H9 (cell line): ENCODE measurements around the gene TBC1D13. TPM values are rescaled to one million over a fixed set of nuclear protein-coding genes. Genes with fewer than 3 reads are reported as not detected.

ENCODE experiments used
- DNase-seq: peaks from one replicate; pipeline ENCODE4 v3.0.0-alpha.2; 2017
- H2AFZ ChIP-seq: one replicate; pipeline ENCODE4 v1.6.1; 2013; ENCODE audit warnings: mild to moderate bottlenecking, low read length, control low read depth, moderate library complexity
- H2AK5ac ChIP-seq: 2 replicates; pipeline ENCODE4 v1.6.1; 2013; ENCODE audit warnings: low read length, control low read depth, mixed read lengths; ENCODE audit not compliant: insufficient read length
- H2BK120ac ChIP-seq: one replicate; pipeline ENCODE4 v1.6.1; 2013; ENCODE audit warnings: low read depth, mild to moderate bottlenecking, low read length, control low read depth, inconsistent platforms; ENCODE audit not compliant: poor library complexity, severe bottlenecking
- H2BK12ac ChIP-seq: 2 replicates; pipeline ENCODE4 v1.6.1; 2013; ENCODE audit warnings: low read length, control low read depth, mixed read lengths, low read depth; ENCODE audit not compliant: insufficient read length
- H2BK15ac ChIP-seq: 2 replicates; pipeline ENCODE4 v1.6.1; 2013; ENCODE audit warnings: low read depth, low read length, control low read depth
- H2BK20ac ChIP-seq: one replicate; pipeline ENCODE4 v1.6.1; 2013; ENCODE audit warnings: low read depth, mild to moderate bottlenecking, low read length, control low read depth, inconsistent platforms; ENCODE audit not compliant: poor library complexity, severe bottlenecking
- H2BK5ac ChIP-seq: 2 replicates; pipeline ENCODE4 v1.6.1; 2013; ENCODE audit warnings: low read length, control low read depth, mixed read lengths; ENCODE audit not compliant: insufficient read length
- H3K14ac ChIP-seq: 2 replicates; pipeline ENCODE4 v1.6.1; 2013; ENCODE audit warnings: low read length, control low read depth; ENCODE audit not compliant: insufficient read depth
- H3K18ac ChIP-seq: 2 replicates; pipeline ENCODE4 v1.6.1; 2013; ENCODE audit warnings: low read depth, mild to moderate bottlenecking, mixed read lengths, low read length, control low read depth; ENCODE audit not compliant: insufficient read length
- H3K23ac ChIP-seq: 2 replicates; pipeline ENCODE4 v1.6.1; 2013; ENCODE audit warnings: low read length, control low read depth, mixed read lengths, low read depth; ENCODE audit not compliant: insufficient read length
- H3K23me2 ChIP-seq: 2 replicates; pipeline ENCODE4 v1.6.1; 2013; ENCODE audit warnings: low read depth, mild to moderate bottlenecking, mixed read lengths, low read length, control low read depth; ENCODE audit not compliant: insufficient read length, poor library complexity, severe bottlenecking
- H3K27ac ChIP-seq: 2 replicates; pipeline ENCODE4 v1.5.1; 2013; ENCODE audit warnings: low read length, control low read depth, mixed read lengths, low read depth; ENCODE audit not compliant: insufficient read length
- H3K27me3 ChIP-seq: 2 replicates; pipeline ENCODE4 v1.6.1; 2013; ENCODE audit warnings: low read length, control low read depth, inconsistent platforms; ENCODE audit not compliant: insufficient read depth
- H3K4ac ChIP-seq: 2 replicates; pipeline ENCODE4 v1.6.1; 2013; ENCODE audit warnings: low read depth, mild to moderate bottlenecking, control low read depth, inconsistent platforms, low read length, moderate library complexity
- H3K4me1 ChIP-seq: 2 replicates; pipeline ENCODE4 v1.6.1; 2013; ENCODE audit warnings: low read length, control low read depth, inconsistent platforms; ENCODE audit not compliant: insufficient read depth
- H3K4me2 ChIP-seq: 2 replicates; pipeline ENCODE4 v1.6.1; 2013; ENCODE audit warnings: low read length, control low read depth, mixed read lengths; ENCODE audit not compliant: insufficient read length, insufficient read depth
- H3K56ac ChIP-seq: 2 replicates; pipeline ENCODE4 v1.6.1; 2013; ENCODE audit warnings: low read depth, mild to moderate bottlenecking, mixed read lengths, low read length, control low read depth; ENCODE audit not compliant: insufficient read length
- H3K79me1 ChIP-seq: 2 replicates; pipeline ENCODE4 v1.6.1; 2013; ENCODE audit warnings: low read depth, mild to moderate bottlenecking, moderate library complexity, low read length, control low read depth, inconsistent platforms; ENCODE audit not compliant: insufficient read depth, poor library complexity, severe bottlenecking
- H3K79me2 ChIP-seq: 2 replicates; pipeline ENCODE4 v1.6.1; 2013; ENCODE audit warnings: low read length, control low read depth, inconsistent platforms; ENCODE audit not compliant: insufficient read depth
- H3K9ac ChIP-seq: 2 replicates; pipeline ENCODE4 v1.6.1; 2013; ENCODE audit warnings: low read length, control low read depth, mixed read lengths; ENCODE audit not compliant: insufficient read length; ENCODE audit errors: extremely low read depth
- H3K9me3 ChIP-seq: one replicate; pipeline ENCODE4 v1.6.1; 2013; ENCODE audit warnings: low read depth, low read length, inconsistent platforms; ENCODE audit not compliant: control insufficient read depth
- H3T11ph ChIP-seq: one replicate; pipeline ENCODE4 v1.6.1; 2013; ENCODE audit warnings: mild to moderate bottlenecking, low read length, control low read depth, inconsistent platforms
- H4K20me1 ChIP-seq: one replicate; pipeline ENCODE4 v1.6.1; 2013; ENCODE audit not compliant: control insufficient read depth, insufficient read length, insufficient read depth
- H4K5ac ChIP-seq: 2 replicates; pipeline ENCODE4 v1.6.1; 2013; ENCODE audit warnings: low read depth, mild to moderate bottlenecking, mixed read lengths, low read length, control low read depth; ENCODE audit not compliant: insufficient read length
- H4K8ac ChIP-seq: replicated peaks from 2 replicates; pipeline ENCODE4 v1.6.1; 2013; ENCODE audit warnings: low read length, control low read depth, mixed read lengths, low read depth; ENCODE audit not compliant: insufficient read length
- H4K91ac ChIP-seq: 2 replicates; pipeline ENCODE4 v1.6.1; 2013; ENCODE audit warnings: low read depth, mild to moderate bottlenecking, moderate library complexity, mixed read lengths, low read length, control low read depth; ENCODE audit not compliant: insufficient read length
- H3K27ac Mint-ChIP-seq, 3 experiments: 2 replicates in 2 of 3; 3 replicates in 1 of 3; pipeline ENCODE4 v1.8.0; 2020 to 2021; ENCODE audit warnings: mixed read lengths in 3 of 3, mild to moderate bottlenecking in 1 of 3, moderate library complexity in 1 of 3
- H3K27me3 Mint-ChIP-seq: 2 replicates; pipeline ENCODE4 v1.8.0; 2021; ENCODE audit warnings: low read depth, mild to moderate bottlenecking, moderate library complexity, mixed read lengths
- H3K36me3 Mint-ChIP-seq, 3 experiments: 2 replicates in 2 of 3; 3 replicates in 1 of 3; pipeline ENCODE4 v1.8.0; 2020 to 2021; ENCODE audit warnings: low read depth in 3 of 3, mixed read lengths in 3 of 3; ENCODE audit not compliant: insufficient read depth in 1 of 3
- H3K4me1 Mint-ChIP-seq, 2 experiments: 2 replicates each; pipeline ENCODE4 v1.8.0; 2020; ENCODE audit warnings: mixed read lengths in 2 of 2
- H3K4me3 Mint-ChIP-seq, 2 experiments: 2 replicates in 1 of 2; 3 replicates in 1 of 2; pipeline ENCODE4 v1.8.0; 2020 to 2021; ENCODE audit warnings: mild to moderate bottlenecking in 2 of 2, mixed read lengths in 2 of 2, moderate library complexity in 1 of 2
- H3K9me3 Mint-ChIP-seq, 2 experiments: 2 replicates in 1 of 2; 3 replicates in 1 of 2; pipeline ENCODE4 v1.8.0; 2020; ENCODE audit warnings: mild to moderate bottlenecking in 2 of 2, mixed read lengths in 2 of 2, moderate library complexity in 1 of 2
- WGBS: extraction: QIAGEN DNeasy Blood & Tissue Kit; methylation state at CpG from one replicate; pipeline ENCODE4 v1.1.7; 2013; ENCODE audit warnings: missing lambda C conversion rate, low lambda C conversion rate, mixed read lengths; ENCODE audit not compliant: insufficient read length; ENCODE audit errors: extremely low coverage; 5-methylcytosine and 5-hydroxymethylcytosine counted together
- total RNA-seq: library from RNA; stranded (reverse); gene quantifications from 2 replicates; pipeline ENCODE4 v1.2.1, GENCODE V29; 2021
- TF ChIP-seq, protein P1 (sequence below): fragments of 200-600 bp; sonication (generic); conservative IDR thresholded peaks from 3 replicates; pipeline ENCODE4 v1.8.0; 2021; ENCODE audit warnings: antibody characterized with exemption, mild to moderate bottlenecking

Gene TBC1D13
- total RNA-seq, 1 experiment from 2014 or later = 27.3 TPM

DNA sequence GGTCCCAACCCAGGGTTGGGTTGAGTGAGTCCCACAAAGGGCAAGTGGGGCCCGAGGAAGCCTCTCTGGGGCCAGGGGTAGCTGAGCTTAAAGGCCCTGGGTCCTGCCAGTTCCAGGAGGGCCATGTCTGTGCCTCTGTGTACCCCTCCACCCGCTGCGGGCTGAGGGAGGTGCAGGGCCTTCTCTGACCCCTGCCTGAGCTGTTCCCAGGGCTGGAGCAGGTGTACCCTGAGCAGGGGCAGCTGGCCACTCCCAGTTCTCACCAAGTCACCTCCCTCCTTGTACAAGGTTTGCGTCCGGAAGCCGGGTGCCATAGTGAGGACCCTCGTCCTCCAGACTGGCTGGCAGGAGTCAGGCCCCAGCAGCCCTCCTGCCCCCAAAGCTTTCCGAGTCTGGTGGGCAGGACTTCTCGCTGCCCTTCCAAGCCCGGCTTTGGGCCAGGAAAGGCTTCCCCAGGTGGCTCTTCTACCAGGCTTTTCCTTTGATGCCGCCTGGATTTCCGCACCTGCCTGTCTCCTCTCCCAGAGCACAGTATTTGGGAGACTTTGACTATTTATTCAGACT, 22.1 kb downstream of the TBC1D13 start:
- Histone ChIP-seq H4K8ac (no peak overlapping the region), H2AFZ (no peak overlapping the region), H3T11ph (no peak overlapping the region), H3K14ac (no peak overlapping the region; the same call in 1 of the 2 replicates), H2BK20ac (no peak overlapping the region), H2BK5ac (no peak overlapping the region), H3K4ac (no peak overlapping the region), H2BK12ac (no peak overlapping the region), H3K9me3 (no peaks in the 10 kb centered on the region), H3K27me3 (no peaks in the 10 kb centered on the region), H4K91ac (no peak overlapping the region), H3K79me2 (no peaks in the 10 kb centered on the region), H3K23ac (no peak overlapping the region), H3K56ac (no peak overlapping the region), H3K4me2 (no peak overlapping the region), H3K4me1 (no peaks in the 10 kb centered on the region), H3K9ac (no peak overlapping the region), H2AK5ac (no peak overlapping the region), H3K27ac (no peak overlapping the region), H3K18ac (no peak overlapping the region), H4K5ac (no peak overlapping the region), H4K20me1 (no peaks in the 10 kb centered on the region), H2BK15ac (no peak overlapping the region), H2BK120ac (no peak overlapping the region), H3K79me1 (no peaks in the 10 kb centered on the region), H3K23me2 (no peaks in the 10 kb centered on the region)
- TF ChIP-seq, protein P1, sequence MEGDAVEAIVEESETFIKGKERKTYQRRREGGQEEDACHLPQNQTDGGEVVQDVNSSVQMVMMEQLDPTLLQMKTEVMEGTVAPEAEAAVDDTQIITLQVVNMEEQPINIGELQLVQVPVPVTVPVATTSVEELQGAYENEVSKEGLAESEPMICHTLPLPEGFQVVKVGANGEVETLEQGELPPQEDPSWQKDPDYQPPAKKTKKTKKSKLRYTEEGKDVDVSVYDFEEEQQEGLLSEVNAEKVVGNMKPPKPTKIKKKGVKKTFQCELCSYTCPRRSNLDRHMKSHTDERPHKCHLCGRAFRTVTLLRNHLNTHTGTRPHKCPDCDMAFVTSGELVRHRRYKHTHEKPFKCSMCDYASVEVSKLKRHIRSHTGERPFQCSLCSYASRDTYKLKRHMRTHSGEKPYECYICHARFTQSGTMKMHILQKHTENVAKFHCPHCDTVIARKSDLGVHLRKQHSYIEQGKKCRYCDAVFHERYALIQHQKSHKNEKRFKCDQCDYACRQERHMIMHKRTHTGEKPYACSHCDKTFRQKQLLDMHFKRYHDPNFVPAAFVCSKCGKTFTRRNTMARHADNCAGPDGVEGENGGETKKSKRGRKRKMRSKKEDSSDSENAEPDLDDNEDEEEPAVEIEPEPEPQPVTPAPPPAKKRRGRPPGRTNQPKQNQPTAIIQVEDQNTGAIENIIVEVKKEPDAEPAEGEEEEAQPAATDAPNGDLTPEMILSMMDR = no peak
- DNase-seq = no peak
- Mint-ChIP-seq H3K4me3 (no peak overlapping the region), H3K36me3 (peaks cover 2 to 24% (median 21%) of the 10 kb centered on the region in 3 experiments; a peak in 5 of 7 replicates), H3K27ac (no peak overlapping the region), H3K4me1 (no peaks in the 10 kb centered on the region), H3K9me3 (no peaks in the 10 kb centered on the region), H3K27me3 (no peaks in the 10 kb centered on the region)
- no CpG with 5 or more reads among the region's 12 CpGs for WGBS
